Pulmonary artery endothelial cell (primary cell): ENCODE measurements around the gene SFXN1. TPM values are rescaled to one million over a fixed set of nuclear protein-coding genes. Genes with fewer than 3 reads are reported as not detected.

Experiments
- DNase-seq: peaks from one replicate; pipeline ENCODE4 v3.0.0-alpha.2; 2011; ENCODE audit warnings: low read depth, low spot score
- total RNA-seq: library from RNA; depleted of rRNA; stranded (reverse); fragments of >200 nt; gene quantifications from 2 replicates; pipeline ENCODE4 v1.2.3, GENCODE V29; 2014

SFXN1 gene
- total RNA-seq, 1 donor from 2014 or later: 139 TPM

DNA sequence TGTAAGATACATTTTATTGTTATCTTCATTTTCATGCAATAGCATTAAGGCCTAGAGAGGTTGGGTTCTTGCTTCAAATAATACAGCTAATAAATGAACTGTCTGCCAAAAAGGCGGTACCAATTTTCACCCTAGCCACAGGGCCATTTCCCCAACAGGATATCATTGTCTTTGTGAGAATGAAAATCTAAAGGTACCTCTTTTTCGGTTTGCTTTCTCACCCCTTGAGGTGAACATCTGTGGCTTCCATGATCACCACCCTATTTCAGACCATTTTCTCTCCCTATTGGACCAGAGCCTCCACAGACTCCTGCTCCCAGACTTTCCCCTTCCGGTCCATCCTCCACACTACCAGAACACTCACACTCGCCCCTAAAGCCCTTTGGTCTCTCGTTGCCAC, 60.2 kb downstream of the SFXN1 start:
- no peak for DNase-seq

DNA sequence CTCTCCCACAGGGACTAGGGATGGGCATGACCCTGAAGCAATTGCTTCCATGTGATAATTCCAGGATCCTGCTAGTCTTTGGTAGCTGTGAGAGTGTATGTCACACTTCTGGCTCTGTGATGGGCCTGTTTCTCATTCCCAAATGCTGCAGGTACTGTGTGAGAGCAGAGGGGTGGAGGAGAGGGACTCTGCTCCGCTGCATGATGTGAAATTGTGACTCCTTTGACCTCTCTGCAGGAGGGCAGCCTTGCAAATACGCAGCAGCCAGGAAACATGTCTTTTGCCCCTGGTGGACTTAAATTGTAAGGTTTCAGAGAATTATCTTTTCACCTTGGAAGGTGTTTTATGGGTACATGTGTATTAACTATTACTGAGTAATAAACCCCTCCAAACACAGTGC, 61.6 kb downstream of the SFXN1 start:
- no peak for DNase-seq

DNA sequence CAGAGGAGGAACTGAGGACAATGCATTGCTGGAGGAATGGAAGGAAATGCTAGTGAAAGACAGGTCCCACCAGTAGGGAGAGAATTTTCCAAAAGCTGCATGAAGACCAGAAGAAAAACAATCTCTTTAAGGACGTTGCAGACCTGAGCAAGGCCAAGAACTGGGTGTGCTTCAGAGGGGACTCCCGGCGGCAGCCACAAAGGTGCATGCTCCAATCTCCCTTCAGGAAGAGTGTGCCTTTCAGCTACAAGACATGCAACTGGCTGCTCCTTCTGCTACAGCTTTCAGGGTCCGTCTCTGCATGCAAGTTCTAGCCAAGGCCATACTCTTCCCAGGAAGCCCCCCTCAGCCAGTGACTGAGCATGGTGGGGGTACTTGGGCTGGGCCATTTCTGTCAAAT, 62.9 kb downstream of the SFXN1 start:
- no peak for DNase-seq

DNA sequence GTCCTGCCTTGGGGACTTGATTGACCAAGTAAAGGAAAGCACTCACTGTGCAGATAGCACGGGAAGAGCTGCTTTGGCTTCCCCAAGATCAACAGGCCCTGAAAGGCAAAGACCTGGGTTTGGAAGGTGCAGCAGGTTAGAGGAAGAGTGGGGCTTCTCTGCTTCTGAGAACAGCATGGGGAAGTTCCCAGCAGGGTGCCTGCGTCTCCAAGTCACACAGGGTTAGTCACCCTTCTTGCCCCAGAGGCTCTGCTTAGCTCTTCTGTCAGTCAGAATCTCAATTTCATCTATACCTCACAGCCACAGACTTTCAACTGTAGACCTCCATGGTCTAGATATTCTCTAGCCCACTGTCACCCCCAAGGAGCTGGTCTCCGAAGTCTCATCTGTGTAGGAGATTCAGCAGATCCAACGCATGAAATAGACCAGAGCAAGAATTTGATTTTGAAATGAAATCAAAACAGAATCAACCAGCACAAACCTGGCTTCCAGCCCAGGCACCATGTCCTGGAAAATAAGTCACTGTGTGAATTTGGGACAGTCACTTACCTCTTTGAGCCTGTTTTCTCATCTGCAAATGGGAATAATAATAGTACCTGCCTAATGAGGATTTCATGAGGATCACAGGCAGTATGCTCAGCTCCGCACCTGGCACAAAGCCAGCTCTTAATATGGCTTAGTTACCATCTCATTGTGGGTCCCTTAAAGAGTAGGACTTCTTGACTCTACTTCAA, 64.0 kb downstream of the SFXN1 start:
- DNase-seq: no peak

DNA sequence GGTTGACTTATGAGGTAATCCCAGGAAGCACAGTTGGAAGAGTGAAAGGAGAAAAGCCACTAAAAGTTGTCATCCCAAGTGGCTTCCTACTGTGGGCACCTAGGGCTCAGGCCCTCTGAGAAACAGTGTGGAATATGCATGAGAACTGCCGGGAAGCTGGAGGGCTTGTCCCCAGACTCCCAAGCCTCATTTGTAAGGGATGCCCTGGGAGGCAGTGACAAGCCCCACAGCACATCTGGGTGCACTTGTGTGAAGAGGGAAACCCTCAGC, 64.5 kb downstream of the SFXN1 start:
- no peak for DNase-seq

DNA sequence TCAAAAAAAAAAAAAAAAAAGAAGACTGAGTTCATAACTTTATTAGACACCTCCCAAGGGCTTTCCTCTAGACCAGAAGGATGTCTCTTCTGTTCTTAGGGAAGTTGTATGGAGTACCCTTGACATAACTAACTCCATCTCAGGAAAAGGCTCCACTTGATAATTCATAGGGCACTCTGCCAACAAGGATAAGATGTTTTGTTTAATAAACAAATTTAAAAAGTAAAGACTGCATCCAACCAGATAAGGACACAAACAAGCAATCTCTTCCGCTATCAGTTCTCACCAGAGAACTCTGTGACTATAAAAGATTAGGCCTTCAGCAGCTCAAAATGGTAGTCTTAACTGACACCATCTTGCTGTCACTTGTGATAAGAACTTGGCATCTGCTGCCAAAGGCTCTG, 65.8 kb downstream of the SFXN1 start:
- no peak for DNase-seq

DNA sequence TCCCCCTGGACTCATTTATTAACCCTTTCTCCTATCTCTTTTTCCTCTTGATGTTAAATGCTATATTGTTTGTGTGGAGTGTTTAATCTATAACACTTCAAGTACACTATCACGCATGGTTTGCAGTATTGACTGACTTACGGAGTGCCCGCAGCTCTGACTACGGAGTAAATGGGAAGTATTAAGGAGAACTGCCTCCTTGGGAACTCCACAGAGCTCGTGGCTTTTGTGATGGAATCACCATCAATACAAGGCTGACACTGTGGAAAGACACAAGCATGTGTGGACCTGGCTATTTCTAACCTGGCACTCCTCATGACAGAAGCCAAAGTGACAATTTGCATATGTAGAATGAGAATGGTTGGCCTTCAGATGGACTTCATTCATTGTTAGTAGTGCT, 66.2 kb downstream of the SFXN1 start:
- DNase-seq: no peak

DNA sequence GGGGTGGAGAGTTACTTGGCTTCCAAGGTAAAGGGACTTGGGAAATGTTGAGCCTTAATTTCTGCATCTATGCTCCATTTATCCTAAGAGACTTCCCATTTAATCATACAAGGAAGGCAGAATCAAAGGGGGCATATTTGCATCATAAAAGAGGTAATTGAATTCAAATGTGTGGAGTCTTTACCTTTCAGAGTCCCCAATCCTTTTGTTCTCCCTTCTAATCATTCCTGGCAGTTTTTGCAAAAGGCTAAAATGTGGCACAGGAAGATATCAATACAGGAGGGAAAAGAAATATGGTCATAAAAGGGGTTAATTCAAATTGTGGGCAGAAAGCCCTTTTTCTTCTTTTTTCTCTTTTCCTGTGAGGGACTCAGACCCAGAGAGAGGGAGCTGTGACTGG, 69.5 kb downstream of the SFXN1 start:
- DNase-seq: no peak

DNA sequence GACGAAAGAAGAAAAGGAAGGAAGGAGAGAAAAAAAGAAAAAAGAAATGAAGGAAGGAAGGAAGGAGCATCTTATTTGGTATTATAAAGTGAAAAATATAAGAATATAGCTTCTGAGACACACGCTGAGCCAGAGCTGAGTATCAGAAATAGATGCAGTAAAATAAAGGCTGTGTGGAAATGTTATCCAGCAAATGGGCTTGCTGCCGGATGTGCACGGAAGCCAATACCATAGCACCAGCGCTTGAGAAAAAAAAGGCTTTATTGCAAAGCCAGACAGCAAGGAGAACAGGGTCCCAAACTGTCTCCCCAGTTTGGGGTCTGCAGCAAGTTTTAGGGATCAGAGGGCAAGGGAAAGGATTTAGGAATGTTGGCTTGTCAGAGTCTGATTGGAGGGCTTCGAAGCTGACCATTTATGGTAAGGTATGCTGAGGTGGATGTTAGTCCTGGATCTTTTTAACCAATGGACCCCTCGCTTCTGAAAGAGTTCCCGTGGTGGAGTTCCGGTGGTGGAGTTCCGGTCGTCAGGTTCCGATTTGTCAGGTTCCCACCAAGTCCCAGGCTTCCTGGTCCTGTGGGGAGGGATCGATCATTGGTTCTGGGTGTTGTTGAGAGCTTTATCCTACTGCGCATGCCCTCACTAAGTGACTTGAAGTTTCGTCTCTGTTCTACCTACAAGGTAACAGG, 70.4 kb downstream of the SFXN1 start:
- DNase-seq: no peak

DNA sequence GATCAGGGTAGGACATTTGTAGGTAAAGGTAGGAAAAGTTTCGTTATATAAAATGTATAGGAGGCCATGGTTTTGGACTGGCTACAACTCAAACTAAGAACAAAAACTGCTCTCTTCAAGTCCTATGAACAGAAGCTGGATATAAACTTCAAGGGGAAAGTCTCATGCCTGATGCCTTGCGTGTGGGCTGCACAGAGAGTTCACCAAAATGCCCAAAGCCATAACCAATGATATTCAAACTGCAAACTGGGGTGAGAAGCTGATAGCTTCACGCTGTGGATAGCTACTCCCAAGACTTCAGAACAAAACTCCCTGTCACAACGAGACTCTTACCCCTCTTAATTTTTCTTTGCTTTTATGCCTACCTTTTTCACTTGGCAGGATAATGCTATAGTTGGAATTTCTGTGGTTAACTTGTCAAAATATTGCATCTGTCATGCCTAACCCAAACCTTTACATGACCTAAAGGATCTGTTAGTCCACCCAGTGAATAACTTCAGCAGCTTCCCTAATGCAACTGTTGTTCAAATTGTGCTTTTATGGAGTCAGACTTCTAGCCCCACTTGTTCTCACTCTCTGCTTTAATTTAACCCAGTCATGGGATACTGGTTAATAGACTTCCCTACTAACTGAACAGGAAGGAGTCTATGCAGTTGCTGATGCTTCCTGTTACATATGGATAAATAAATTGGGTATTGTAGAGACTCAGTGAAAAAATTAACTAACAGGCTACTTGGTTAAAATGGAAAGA, 71.9 kb downstream of the SFXN1 start:
- no peak for DNase-seq

DNA sequence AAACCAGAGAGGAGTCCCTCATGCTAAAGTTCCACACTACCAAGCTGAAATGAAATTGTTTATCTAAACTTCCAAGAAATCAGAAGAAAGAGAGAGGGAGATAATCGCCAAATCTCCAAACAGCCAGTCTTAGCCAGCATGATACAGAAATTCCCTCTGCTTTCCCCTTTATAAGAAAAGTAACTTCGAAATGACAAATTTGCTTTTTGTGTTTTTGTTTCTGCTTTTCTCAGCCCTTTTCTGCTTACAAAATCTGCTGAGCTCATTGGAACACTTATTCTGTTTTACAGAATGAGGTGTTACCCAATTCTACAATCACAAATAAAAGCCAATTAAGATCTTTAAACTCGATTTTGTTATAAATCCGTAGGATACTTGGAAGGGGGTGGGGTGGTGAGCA, 72.9 kb downstream of the SFXN1 start:
- no peak for DNase-seq

DNA sequence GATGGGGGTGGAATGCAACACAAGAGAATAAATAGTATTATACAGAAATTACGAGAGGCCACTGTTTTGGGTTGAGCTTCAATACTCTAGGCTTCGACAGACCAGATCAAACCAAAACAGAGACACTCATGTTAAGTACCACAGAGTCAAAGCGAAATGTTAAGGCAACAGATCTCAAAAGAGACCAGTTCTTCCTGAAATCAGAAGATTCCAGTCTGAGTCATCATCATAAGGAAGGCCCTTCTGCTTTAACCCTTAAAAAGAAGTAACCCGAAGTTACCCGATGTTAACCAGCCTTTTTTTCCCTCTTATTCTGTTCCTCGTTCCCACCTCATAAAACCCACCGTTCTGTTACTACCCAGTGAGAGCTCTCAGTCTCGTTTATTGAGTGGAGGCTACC, 75.9 kb downstream of the SFXN1 start:
- no peak for DNase-seq

DNA sequence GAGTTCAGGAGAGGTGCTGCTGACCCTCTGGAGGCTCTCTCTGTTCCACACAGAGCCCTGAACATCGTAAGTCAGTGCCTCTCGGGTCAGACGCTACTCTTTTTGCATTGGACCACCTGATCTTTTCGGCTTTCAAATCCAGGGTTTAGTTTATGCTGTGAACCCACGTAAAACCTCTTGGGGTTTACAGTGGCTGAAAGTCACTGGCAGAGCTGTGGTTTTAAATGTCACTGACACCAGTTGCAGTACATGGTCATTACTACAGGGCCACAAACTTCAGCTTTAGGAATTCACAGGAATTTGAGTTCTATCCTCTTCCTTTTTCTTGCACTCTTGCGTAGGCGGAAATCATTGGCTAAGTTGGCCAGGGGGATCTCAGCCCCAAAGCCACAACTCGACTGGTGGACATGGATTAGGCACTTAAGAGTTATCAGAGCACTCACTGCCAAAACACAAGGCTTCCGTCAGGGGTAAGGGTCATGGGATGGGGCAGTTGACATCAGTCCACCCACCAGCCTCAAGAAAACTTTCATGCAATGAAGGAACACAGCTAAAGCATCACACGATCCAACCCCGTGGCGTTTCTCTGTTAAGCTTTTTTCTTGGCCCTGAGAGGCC, 76.9 kb downstream of the SFXN1 start:
- DNase-seq: no peak

DNA sequence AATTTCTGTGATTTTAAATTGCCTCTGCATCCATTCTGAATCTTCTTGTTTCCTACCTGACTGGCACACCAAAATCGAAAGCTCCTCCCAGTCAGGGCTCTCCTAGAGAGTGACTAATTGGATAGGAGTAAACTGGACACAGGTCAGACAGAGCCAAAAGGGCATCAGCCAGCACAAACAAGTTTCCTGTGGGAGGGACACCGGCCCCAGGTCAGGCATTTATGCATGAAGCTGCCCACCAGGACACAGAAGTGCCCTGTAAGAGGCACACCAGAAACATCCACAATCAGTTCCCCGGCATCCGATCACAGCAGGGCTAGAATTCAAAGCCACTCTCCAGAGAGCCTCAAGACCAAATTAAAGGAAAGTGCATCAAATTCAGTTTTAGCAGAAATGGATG, 78.4 kb downstream of the SFXN1 start:
- no peak for DNase-seq

DNA sequence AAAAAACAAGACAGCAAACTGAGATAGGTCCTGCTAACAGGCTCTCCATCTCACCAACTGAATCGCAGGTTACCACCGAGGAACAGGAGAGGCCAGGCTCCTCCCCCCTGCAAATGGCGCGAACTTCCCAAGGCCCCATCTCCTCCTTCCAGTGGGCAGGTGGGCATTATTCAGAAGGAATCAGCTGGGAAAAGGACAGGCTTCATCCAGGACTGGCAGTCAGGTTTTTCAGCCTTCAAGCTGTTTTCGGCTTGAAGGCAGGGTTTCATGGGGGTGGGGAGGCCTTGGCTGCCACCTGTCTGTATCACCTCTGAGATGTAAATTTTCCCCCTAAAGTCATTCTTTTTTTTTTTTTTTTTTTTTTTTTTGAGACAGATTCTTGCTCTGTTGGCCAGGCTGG, 79.4 kb downstream of the SFXN1 start:
- no peak for DNase-seq

DNA sequence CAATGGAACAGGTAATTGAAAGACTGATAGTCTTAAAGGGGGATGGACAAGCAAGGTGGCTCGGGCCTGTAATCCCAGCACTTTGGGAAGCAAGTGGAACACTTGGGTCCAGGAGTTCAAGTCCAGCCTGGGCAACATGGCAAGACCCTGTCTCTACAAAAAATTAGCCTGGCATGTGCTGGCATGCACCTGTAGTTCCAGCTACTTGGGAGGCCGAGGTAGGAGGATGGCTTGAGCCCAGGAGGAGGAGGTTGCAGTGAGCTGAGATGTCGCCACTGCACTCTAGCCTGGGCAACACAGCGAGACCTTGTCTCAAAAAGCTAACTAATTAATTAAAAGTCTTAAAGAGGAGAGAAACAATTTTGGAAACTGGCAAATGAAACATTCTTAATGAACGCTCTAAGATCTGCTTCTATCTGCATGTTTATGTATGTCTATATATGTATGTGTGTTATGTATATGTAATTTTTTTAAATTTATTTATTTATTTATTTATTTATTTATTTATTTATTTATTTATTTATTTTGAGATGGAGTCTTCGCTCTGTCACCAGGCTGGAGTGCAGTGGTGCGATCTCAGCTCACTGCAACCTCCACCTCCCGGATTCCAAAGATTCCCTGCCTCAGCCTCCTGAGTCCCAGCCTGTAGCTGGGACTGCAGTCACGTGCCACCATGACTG, 80.6 kb downstream of the SFXN1 start:
- no peak for DNase-seq

DNA sequence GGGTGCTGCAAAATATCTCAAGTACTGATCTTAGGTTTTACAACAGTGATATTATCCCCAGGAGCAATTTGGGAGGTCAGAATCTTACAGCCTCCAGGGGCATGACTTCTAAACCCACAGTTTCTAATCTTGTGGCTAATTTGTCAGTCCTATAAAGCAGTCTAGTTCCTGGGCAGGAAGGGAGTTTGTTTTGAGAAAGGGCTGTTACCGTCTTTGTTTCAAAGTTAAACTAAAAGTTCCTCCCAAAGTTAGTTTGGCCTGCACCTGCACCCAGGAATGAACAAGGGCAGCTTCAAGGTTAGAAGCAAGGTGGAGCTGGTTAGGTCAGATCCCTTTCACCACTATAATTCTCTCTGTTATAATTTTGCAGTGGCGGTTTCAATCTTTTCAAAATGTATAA, 81.7 kb downstream of the SFXN1 start:
- no peak for DNase-seq

DNA sequence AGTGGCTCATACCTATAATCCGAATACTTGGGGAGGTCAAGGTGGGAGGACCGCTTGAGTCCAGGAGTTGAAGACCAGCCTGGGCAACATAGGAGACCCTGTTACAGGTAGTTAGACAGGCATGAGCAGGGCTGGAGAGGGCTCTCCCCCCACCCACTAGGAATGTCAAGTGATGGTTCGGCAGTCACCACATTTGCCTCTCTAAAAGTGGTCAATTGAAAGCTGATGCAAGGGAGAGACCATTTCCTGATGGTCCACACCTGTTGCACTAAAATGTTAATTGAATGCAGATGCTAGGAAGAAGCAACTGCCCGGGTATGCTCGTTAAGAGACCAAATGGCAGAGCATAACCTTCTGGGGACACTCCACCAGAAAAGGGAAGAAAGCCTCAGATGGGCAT, 82.7 kb downstream of the SFXN1 start:
- no peak for DNase-seq

DNA sequence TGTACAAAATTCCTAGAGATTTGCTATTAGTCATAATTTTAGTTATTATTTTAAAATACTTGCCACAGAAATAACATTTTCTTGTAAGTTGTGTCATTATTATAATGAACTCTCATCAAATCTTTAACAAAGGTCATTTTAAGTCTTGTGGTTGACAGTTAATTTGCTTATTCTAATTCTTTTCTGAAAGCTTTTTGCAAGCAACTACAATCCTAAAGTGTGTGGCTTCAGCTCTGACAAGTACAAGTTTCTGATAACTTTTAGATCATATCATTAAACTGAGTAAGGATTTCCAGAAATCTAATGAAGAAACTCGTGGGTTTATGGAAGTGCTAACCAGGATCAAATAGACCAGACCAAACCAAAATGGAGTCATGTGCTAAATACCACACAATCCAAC, 86.4 kb downstream of the SFXN1 start:
- no peak for DNase-seq

DNA sequence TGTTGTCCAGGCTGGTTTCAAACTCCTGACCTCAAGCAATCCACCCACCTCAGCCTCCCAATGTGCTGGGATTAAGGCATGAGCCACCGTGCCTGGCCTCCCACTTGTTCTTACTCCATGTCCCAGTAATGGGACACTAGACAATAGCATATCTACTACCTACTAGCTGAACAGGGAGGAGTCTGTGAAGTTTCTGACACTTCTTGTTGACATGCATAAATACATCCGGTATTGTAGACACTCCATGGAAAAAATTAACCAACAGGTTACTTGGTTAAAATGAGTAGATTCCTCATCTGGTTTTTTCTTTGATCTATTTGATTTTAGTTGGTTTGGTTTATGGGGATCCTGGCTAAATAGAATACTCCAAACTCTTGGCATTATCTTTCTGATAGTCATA, 88.3 kb downstream of the SFXN1 start:
- DNase-seq: no peak

DNA sequence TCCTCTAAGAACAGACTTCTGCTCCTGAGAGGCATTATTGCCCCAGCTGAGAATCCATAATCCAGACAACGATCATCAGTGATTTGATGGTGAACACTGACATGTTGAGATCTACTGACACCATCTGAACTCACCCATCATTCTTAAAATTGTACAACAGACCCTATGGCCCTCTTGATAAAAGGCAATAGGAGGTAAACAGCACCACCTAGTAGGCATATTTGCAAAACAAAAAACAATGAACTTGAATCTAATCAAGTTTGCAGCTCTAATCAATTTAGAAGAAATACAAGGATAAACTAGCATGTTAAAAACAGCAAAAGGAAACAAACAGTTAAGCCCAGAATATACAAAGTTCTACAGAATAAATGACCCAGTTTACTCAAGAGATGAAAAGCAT, 89.6 kb downstream of the SFXN1 start:
- DNase-seq: no peak

DNA sequence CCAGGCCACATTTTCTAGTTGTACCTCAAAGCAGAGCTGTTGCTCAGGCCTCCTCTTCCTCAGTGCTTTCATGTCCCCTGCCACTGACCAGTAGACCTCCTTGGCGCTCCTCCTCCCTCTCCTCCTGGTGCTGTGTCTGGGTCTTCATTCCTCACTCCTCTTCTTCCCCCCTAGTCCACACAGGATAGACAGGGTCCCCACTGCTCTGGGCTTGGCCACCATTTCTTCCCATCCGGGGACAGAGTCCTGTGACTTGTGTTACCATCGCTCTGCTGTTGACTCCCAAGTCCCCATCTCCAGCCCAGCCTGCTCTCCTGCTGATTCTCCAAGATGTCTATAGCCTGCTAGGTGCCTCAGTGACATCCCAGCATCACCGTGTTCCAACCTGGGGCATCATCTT, 91.3 kb downstream of the SFXN1 start:
- DNase-seq: no peak
